Activated CD8-positive, alpha-beta memory T cell treated with anti-CD3 and anti-CD28 coated beads, Interleukin-2, amount 10 ng/mL, durations not matched to agents 7 days and 5 days (primary cell): ENCODE results near the gene ART5. TPM values are rescaled to one million over a fixed set of nuclear protein-coding genes. Genes with fewer than 3 reads are reported as not detected.
"Not testable (repeated sequence)": the region's sequence is repeated elsewhere in the genome, so short reads cannot be mapped to it uniquely, and the experiment has no call there.

Experiments used
- ATAC-seq: fragments of 150-1000 bp; cut with Tn5 transposase; one replicate; pipeline ENCODE4 v1.10.0; 2021; ENCODE audit warnings: moderate library complexity
- CTCF ChIA-PET: fragments of 350-600 bp; sonication (Branson Sonifier 250); formaldehyde crosslinking; loops from one replicate; lab custom pipeline; 2021; ENCODE audit warnings: antibody characterized with exemption; lab: Charles Lee
- DNase-seq: peaks from one replicate; pipeline ENCODE4 v3.0.0-alpha.2; 2020
- H3K27ac Mint-ChIP-seq: one replicate; pipeline ENCODE4 v1.8.0; 2021; ENCODE audit warnings: mild to moderate bottlenecking, mixed read lengths
- H3K27me3 Mint-ChIP-seq: one replicate; pipeline ENCODE4 v1.8.0; 2021; ENCODE audit warnings: mixed read lengths
- H3K36me3 Mint-ChIP-seq: one replicate; pipeline ENCODE4 v1.8.0; 2021; ENCODE audit warnings: mild to moderate bottlenecking, mixed read lengths
- H3K4me1 Mint-ChIP-seq: one replicate; pipeline ENCODE4 v1.8.0; 2021; ENCODE audit warnings: mixed read lengths
- H3K4me3 Mint-ChIP-seq: one replicate; pipeline ENCODE4 v1.8.0; 2021; ENCODE audit warnings: mild to moderate bottlenecking, moderate library complexity, mixed read lengths
- H3K9me3 Mint-ChIP-seq: one replicate; pipeline ENCODE4 v1.8.0; 2022; ENCODE audit warnings: low read depth, mixed read lengths
- total RNA-seq, 2 experiments: library from RNA; stranded (reverse); gene quantifications; one replicate each; pipeline ENCODE4 v1.2.3, GENCODE V29; 2021

Gene ART5
- total RNA-seq, 2 experiments from 2014 or later, result not detected

DNA sequence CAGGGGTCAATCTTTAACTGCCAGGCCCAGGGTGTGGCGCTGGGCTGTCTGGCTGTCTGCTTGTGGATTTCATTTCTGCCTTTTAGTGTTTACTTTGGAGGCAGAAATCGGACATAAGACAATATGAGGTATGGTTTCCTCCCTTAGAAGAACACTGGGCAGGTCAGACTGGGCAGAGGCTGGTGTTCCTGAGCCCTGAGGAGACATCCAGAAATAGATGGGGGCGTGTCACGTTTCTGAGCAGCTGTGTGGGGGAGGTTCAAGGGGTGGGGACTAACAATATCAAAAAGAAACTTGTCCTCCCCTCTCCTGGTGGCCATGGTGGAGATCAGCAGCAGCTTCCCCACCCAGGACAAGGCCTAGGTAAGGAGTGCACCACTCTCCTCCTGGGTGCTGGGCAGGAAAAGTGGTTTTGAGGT is 3.0 kb upstream of the ART5 start, which contains the start of gene ART1:
ART1 (plus strand) TSS at position 312 of the 419 bp plus-strand sequence. CDS start 14,086 bp downstream, outside the sequence.
- Mint-ChIP-seq H3K27me3 (peaks cover 58% of the 10 kb centered on the region), H3K36me3 (no peaks in the 10 kb centered on the region), H3K4me3 (no peak within 1 kb of the TSS), H3K4me1 (peaks cover 6% of the 10 kb centered on the region), H3K9me3 (no peaks in the 10 kb centered on the region), H3K27ac (no peak within 1 kb of the TSS)
- CTCF ChIA-PET, result no interaction called here
- DNase-seq (no peak), ATAC-seq (no peak)

GRCh38 chr11:3643102-3643546 is 1.3 kb upstream of the ART5 start:
- H3K36me3 Mint-ChIP-seq, H3K9me3 Mint-ChIP-seq, ATAC-seq, H3K27ac Mint-ChIP-seq, H3K4me1 Mint-ChIP-seq, CTCF ChIA-PET, H3K4me3 Mint-ChIP-seq, DNase-seq: not testable (repeated sequence)
- peaks cover 45% of the 10 kb centered on the region for H3K27me3 Mint-ChIP-seq

GRCh38 chr11:3642071-3642951 is 519 bp upstream of the ART5 start:
- ATAC-seq, result peak; percentile 83
- H3K36me3 Mint-ChIP-seq, result no peaks in the 10 kb centered on the region
- no peaks in the 10 kb centered on the region for H3K9me3 Mint-ChIP-seq
- peaks cover 6% of the 10 kb centered on the region for H3K4me1 Mint-ChIP-seq
- no peak overlapping the region for H3K27ac Mint-ChIP-seq
- peaks cover 41% of the 10 kb centered on the region for H3K27me3 Mint-ChIP-seq
- DNase-seq, result peak; percentile 62
- H3K4me3 Mint-ChIP-seq, result peak overlapping the region; percentile 9
- CTCF ChIA-PET, result no interaction called here

GRCh38 chr11:3641191-3641590 is 601 bp downstream of the ART5 start:
- CTCF ChIA-PET, result no interaction called here
- Mint-ChIP-seq H3K4me3 (peak overlapping the region; percentile 13), H3K36me3 (no peaks in the 10 kb centered on the region), H3K9me3 (no peaks in the 10 kb centered on the region), H3K27me3 (peaks cover 39% of the 10 kb centered on the region), H3K27ac (no peak overlapping the region), H3K4me1 (peaks cover 6% of the 10 kb centered on the region)
- ATAC-seq, result no peak
- no peak for DNase-seq

GRCh38 chr11:3639841-3640240 is 2.0 kb downstream of the ART5 start:
- CTCF ChIA-PET, result no interaction called here
- ATAC-seq, result no peak
- Mint-ChIP-seq H3K27ac (no peak overlapping the region), H3K9me3 (no peaks in the 10 kb centered on the region), H3K36me3 (no peaks in the 10 kb centered on the region), H3K4me3 (no peak overlapping the region), H3K27me3 (peaks cover 35% of the 10 kb centered on the region), H3K4me1 (peaks cover 6% of the 10 kb centered on the region)
- DNase-seq, result no peak

- CTCF ChIA-PET, result no interaction called here
- ATAC-seq, result no peak
Observed at GRCh38 chr11:3638513-3638912, 3.3 kb downstream of the ART5 start.

DNA sequence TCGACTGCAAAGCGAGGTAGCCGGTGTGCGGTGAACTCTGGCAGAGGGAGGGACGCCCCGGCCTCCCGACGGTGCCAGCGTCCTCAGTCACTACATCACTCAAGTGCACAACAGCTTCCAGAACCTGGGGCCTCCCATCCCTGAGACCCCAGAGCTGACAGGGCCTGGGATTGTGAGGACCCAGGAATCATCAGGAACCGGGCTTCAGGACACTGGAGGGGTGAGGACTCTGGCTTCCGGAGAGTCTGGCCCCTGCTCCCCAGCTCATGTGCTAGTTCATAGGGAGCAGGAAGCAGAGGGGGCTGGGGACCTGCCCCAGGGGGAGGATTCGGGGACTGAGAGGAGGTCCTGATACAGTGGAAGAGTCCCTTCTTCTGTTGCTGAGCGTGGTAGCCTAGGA is 4.6 kb downstream of the ART5 start:
- H3K27ac Mint-ChIP-seq, result no peak overlapping the region
- H3K4me1 Mint-ChIP-seq, result peaks cover 3% of the 10 kb centered on the region
- H3K27me3 Mint-ChIP-seq, result peaks cover 12% of the 10 kb centered on the region
- DNase-seq, result no peak
- no peaks in the 10 kb centered on the region for H3K36me3 Mint-ChIP-seq
- H3K4me3 Mint-ChIP-seq, result no peak overlapping the region
- no peaks in the 10 kb centered on the region for H3K9me3 Mint-ChIP-seq
- CTCF ChIA-PET, result no interaction called here
- no peak for ATAC-seq

More at GRCh38 chr11:3638513-3638912, 3.3 kb downstream of the ART5 start:
- no peaks in the 10 kb centered on the region for H3K36me3 Mint-ChIP-seq
- H3K9me3 Mint-ChIP-seq, result no peaks in the 10 kb centered on the region
- H3K4me1 Mint-ChIP-seq, result peaks cover 6% of the 10 kb centered on the region
- H3K4me3 Mint-ChIP-seq, result no peak overlapping the region
- H3K27me3 Mint-ChIP-seq, result peaks cover 23% of the 10 kb centered on the region
- DNase-seq, result no peak
- H3K27ac Mint-ChIP-seq, result no peak overlapping the region

DNA sequence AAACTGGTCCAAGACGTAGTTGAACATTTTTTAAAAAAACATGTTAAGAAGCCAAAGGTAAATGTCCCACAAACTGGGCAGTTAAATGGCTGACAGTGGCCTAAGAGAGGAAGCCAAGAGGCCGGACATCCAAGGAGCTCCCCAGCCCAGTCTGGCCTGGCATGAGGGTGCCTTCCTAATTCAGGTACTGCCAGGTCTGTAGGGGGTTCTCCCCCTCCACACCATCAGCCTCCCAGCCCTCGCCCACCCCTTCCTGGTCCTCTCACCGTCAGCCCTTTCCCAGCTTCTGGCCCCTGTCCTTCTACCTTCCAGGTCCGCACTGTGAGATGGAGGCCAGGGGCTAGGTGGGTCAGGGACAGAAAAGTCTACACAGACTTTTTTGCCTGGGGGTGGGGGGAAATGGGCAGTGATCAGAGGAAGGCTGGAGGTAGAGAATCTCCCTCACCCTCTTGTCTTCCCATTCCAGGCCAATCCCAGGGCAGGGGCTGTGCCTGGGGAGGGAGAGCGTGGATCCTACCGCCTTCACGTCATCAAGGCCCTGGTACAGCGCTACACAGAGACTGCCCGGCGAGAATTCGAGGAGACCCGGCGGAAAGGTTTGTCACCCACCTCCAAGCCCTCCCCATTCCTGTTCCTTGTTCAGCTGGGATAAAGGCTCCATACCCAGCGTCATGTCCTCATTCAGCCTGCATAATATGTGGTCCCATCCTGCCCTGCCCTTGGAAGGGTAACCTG is 6.0 kb downstream of the ART5 start:
- H3K36me3 Mint-ChIP-seq, result no peaks in the 10 kb centered on the region
- no peaks in the 10 kb centered on the region for H3K9me3 Mint-ChIP-seq
- no peak overlapping the region for H3K27ac Mint-ChIP-seq
- peaks cover 4% of the 10 kb centered on the region for H3K27me3 Mint-ChIP-seq
- no peak for DNase-seq
- no peak overlapping the region for H3K4me3 Mint-ChIP-seq
- H3K4me1 Mint-ChIP-seq, result no peaks in the 10 kb centered on the region
- CTCF ChIA-PET, result no interaction called here
- ATAC-seq, result no peak

GRCh38 chr11:3632070-3632660 is 9.6 kb downstream of the ART5 start:
- Mint-ChIP-seq H3K4me3 (no peak overlapping the region), H3K9me3 (no peaks in the 10 kb centered on the region), H3K27ac (no peak overlapping the region), H3K4me1 (no peaks in the 10 kb centered on the region), H3K27me3 (no peaks in the 10 kb centered on the region), H3K36me3 (no peaks in the 10 kb centered on the region)
- ATAC-seq, result no peak
- DNase-seq, result no peak
- CTCF ChIA-PET, result no interaction called here

DNA sequence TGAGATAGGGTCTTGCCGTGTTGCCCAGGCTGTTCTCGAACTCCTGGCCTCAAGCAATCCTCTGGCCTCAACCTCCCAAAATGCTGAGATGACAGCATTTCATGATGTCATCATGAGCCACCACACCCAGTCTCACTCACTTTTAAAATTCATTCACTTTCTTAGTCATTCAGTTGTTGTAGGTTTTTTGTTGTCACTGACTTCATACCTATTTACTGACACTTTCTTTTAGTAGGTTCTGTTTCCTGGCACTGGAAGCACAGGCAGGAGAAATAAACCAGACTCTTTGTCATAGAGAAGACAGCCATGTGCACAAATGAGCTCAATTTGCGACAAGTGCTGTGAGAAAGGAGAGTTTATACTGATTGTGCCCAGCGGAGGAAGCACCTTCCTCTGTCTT is 10.5 kb downstream of the ART5 start:
- no peaks in the 10 kb centered on the region for H3K27me3 Mint-ChIP-seq
- H3K9me3 Mint-ChIP-seq, result no peaks in the 10 kb centered on the region
- no peaks in the 10 kb centered on the region for H3K36me3 Mint-ChIP-seq
- no peak overlapping the region for H3K4me3 Mint-ChIP-seq
- DNase-seq (no peak), ATAC-seq (no peak)
- no peaks in the 10 kb centered on the region for H3K4me1 Mint-ChIP-seq
- CTCF ChIA-PET, result no interaction called here
- H3K27ac Mint-ChIP-seq, result no peak overlapping the region

- no peaks in the 10 kb centered on the region for H3K36me3 Mint-ChIP-seq
- CTCF ChIA-PET, result interaction anchor here (0.8 kb wide), 1 partner anchor 536 kb away, joined by 5 read pairs; no protein-coding TSS in a partner anchor
- no peaks in the 10 kb centered on the region for H3K27me3 Mint-ChIP-seq
- DNase-seq, result no peak
- H3K4me3 Mint-ChIP-seq, result no peak overlapping the region
- H3K9me3 Mint-ChIP-seq, result no peaks in the 10 kb centered on the region
- no peak for ATAC-seq
- no peaks in the 10 kb centered on the region for H3K4me1 Mint-ChIP-seq
- H3K27ac Mint-ChIP-seq, result no peak overlapping the region
Observed at GRCh38 chr11:3627291-3627690, 14.5 kb downstream of the ART5 start.

DNA sequence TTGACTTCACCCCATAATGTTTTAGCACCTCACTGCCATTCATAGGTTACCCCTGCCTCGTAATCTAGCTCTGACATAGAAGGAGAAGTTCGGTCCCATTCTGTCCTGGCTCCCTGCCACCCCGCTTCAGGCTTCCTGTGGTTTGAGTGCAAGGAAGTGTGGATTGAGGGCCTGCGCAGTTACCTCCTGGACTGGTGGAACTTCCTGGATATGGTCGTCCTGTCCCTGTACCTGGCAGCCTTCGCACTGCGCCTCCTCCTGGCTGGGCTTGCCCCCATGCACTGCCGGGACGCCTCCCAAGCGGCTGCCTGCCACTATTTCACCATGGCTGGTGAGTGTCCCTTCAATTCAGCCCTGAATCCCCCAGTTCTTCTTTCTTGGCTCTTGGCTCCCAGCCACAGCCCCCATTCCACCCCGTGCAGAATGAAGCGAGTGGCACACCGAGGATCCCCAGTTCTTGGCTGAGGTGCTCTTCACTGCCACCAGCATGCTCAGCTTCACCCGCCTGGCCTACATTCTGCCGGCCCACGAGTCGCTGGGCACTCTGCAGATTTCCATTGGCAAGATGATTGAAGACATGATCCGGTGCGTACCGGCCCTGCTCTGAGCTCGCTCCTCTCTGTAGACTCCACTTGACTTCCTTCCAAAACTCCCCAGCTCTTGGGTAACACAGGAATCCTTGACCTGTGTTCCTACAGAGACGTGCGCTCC is 15.4 kb downstream of the ART5 start:
- DNase-seq, result no peak
- CTCF ChIA-PET, result no interaction called here

More for the DNA sequence above, 15.4 kb downstream of the ART5 start:
- Mint-ChIP-seq H3K27ac (no peak overlapping the region), H3K9me3 (no peaks in the 10 kb centered on the region), H3K27me3 (no peaks in the 10 kb centered on the region), H3K36me3 (no peaks in the 10 kb centered on the region), H3K4me1 (no peaks in the 10 kb centered on the region), H3K4me3 (no peak overlapping the region)
- no peak for ATAC-seq
